Left cardiac atrium (tissue), 4 donors: ENCODE data around the gene R3HCC1L. TPM values are rescaled to one million over a fixed set of nuclear protein-coding genes. Genes with fewer than 3 reads are reported as not detected.
"Not testable (repeated sequence)": the region's sequence is repeated elsewhere in the genome, so short reads cannot be mapped to it uniquely, and the experiment has no call there.

Experiments used
- ATAC-seq, 2 donors: fragments of 200-7000 bp; cut with Tn5 transposase; one replicate each; pipeline ENCODE4 v1.9.1; 2020; ENCODE audit warnings: mild to moderate bottlenecking in 2 of 2, moderate library complexity in 2 of 2
- DNase-seq: peaks from one replicate; pipeline ENCODE4 v3.0.0-alpha.2; 2020
- intact Hi-C, 2 donors: fragments of 100-400 bp; cut with DNase I; formaldehyde crosslinking; loops; one replicate each; pipeline versions ENCODE4 v1.14.1 to v1.15.1; 2022 to 2023
- total RNA-seq, 2 donors: library from RNA; stranded (reverse); fragmentation: NEBNext Ultra II Directional; extraction: Animal tissue kit (Norgen Biotek cat#: 25700); gene quantifications; one replicate each; pipeline ENCODE4 v1.2.1, GENCODE V29; 2021
- donor health status: DM: no; HTN: yes; CAD: no.
- donor health status: DM: no; HTN: yes; CAD: no; lungs with severe emphysema.
- donor health status: DM: yes; HTN: yes; CAD: no.
- donor health status: Dilated cardiomyopathy.

R3HCC1L gene
- total RNA-seq, 2 donors from 2014 or later: 6.4 to 6.6 TPM

- intact Hi-C loops: no loop called here
- DNase-seq (no peak), ATAC-seq (no peak)
These were observed 32.7 kb downstream of the R3HCC1L start for GRCh38 chr10:98167191-98167590.

- no peak for ATAC-seq
- no peak for DNase-seq
- intact Hi-C loops: no loop called here
These were observed 33.7 kb downstream of the R3HCC1L start for GRCh38 chr10:98168147-98168546.

- ATAC-seq (no peak), DNase-seq (no peak)
- intact Hi-C loops: no loop called here
These were observed 34.3 kb downstream of the R3HCC1L start for GRCh38 chr10:98168766-98169165.

- intact Hi-C loops: no loop called here
- ATAC-seq (no peak), DNase-seq (no peak)
These were observed 34.9 kb downstream of the R3HCC1L start for GRCh38 chr10:98169379-98169778.

GRCh38 chr10:98170249-98171117, 36.0 kb downstream of the R3HCC1L start:
- intact Hi-C loops: loop anchor here (2.0 to 5.0 kb wide), 2 partner anchors 137 to 138 kb away; no protein-coding TSS in a partner anchor
- no peak for DNase-seq
- peak in 1 of 2 donors; percentile 67 for ATAC-seq

GRCh38 chr10:98172073-98172472, 37.6 kb downstream of the R3HCC1L start:
- DNase-seq: peak; percentile 33
- ATAC-seq: peak; percentile 78 to 80
- intact Hi-C loops: loop anchor here in 1 of 2 donors (5.0 kb wide), 1 partner anchor 135 kb away; no protein-coding TSS in a partner anchor

- ATAC-seq (peak; percentile 8 to 24), DNase-seq (no peak)
- intact Hi-C loops: loop anchor here in 1 of 2 donors (5.0 kb wide), 1 partner anchor 135 kb away; no protein-coding TSS in a partner anchor
These were observed 38.0 kb downstream of the R3HCC1L start for GRCh38 chr10:98172495-98172894.

- intact Hi-C loops: loop anchor here in 1 of 2 donors (5.0 kb wide), 1 partner anchor 134 kb away; no protein-coding TSS in a partner anchor
These were observed 38.8 kb downstream of the R3HCC1L start for GRCh38 chr10:98173260-98173659.

GRCh38 chr10:98182351-98182915, 48.0 kb downstream of the R3HCC1L start:
- ATAC-seq, DNase-seq, intact Hi-C loops: not testable (repeated sequence)

More at GRCh38 chr10:98173260-98173659, 38.8 kb downstream of the R3HCC1L start:
- DNase-seq (no peak), ATAC-seq (no peak)

- no peak for ATAC-seq
- intact Hi-C loops: no loop called here
- no peak for DNase-seq
These were observed 52.2 kb downstream of the R3HCC1L start for GRCh38 chr10:98186681-98187080.

- ATAC-seq, DNase-seq, intact Hi-C loops: not testable (repeated sequence)
These were observed 56.3 kb downstream of the R3HCC1L start for GRCh38 chr10:98190773-98191172.

- DNase-seq: no peak
- ATAC-seq: no peak
- intact Hi-C loops: no loop called here
These were observed 58.6 kb downstream of the R3HCC1L start for GRCh38 chr10:98193037-98193436.

- no peak for DNase-seq
- intact Hi-C loops: no loop called here
These were observed 60.2 kb downstream of the R3HCC1L start for GRCh38 chr10:98194633-98195032.

GRCh38 chr10:98195120-98195519, 60.7 kb downstream of the R3HCC1L start:
- intact Hi-C loops: no loop called here
- ATAC-seq (no peak), DNase-seq (no peak)

More at GRCh38 chr10:98194633-98195032, 60.2 kb downstream of the R3HCC1L start:
- ATAC-seq: no peak

- ATAC-seq: no peak
- DNase-seq: no peak
- intact Hi-C loops: no loop called here
These were observed 62.5 kb downstream of the R3HCC1L start for GRCh38 chr10:98196985-98197384.

- intact Hi-C loops: no loop called here
- ATAC-seq: no peak
- no peak for DNase-seq
These were observed 67.3 kb downstream of the R3HCC1L start for GRCh38 chr10:98201760-98202159.

- no peak for DNase-seq
- intact Hi-C loops: no loop called here
- no peak for ATAC-seq
These were observed 67.9 kb downstream of the R3HCC1L start for GRCh38 chr10:98202378-98202777.

- no peak for ATAC-seq
These were observed 70.9 kb downstream of the R3HCC1L start for GRCh38 chr10:98205351-98205750.

GRCh38 chr10:98208925-98209324, 74.5 kb downstream of the R3HCC1L start:
- DNase-seq: no peak
- intact Hi-C loops: no loop called here
- ATAC-seq: no peak

More at GRCh38 chr10:98205351-98205750, 70.9 kb downstream of the R3HCC1L start:
- no peak for DNase-seq
- intact Hi-C loops: no loop called here

GRCh38 chr10:98209441-98209840, 75.0 kb downstream of the R3HCC1L start:
- DNase-seq (no peak), ATAC-seq (no peak)
- intact Hi-C loops: no loop called here
